ENCODE measurements around the gene KCNIP4.

DNA sequence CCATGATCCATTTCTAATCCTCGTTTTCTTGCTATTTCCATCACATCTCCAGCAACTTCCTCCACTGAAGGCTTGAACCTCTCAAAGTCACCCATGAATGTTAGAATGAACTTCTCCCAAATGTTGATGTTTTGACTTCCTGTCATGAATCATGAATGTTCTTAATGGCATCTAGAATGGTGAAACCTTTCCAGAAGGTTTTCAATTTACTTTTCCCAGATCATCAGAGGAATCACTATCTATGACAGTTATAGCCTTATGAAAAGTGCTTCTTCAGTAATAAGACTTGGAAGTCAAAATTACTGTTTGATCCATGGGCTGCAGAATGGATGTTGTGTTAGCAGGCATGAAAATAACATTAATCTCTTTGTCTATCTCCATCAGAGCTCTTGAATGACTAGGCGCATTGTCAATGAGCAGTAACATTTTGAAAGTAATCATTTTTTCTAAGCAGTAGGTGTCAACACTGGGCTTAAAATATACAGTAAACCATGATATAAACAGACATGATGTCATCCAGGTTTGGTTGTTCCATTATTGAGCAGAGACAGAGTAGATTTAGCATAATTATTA is 268.2 kb downstream of the KCNIP4 start:
- TF ChIP-seq, protein P1, sequence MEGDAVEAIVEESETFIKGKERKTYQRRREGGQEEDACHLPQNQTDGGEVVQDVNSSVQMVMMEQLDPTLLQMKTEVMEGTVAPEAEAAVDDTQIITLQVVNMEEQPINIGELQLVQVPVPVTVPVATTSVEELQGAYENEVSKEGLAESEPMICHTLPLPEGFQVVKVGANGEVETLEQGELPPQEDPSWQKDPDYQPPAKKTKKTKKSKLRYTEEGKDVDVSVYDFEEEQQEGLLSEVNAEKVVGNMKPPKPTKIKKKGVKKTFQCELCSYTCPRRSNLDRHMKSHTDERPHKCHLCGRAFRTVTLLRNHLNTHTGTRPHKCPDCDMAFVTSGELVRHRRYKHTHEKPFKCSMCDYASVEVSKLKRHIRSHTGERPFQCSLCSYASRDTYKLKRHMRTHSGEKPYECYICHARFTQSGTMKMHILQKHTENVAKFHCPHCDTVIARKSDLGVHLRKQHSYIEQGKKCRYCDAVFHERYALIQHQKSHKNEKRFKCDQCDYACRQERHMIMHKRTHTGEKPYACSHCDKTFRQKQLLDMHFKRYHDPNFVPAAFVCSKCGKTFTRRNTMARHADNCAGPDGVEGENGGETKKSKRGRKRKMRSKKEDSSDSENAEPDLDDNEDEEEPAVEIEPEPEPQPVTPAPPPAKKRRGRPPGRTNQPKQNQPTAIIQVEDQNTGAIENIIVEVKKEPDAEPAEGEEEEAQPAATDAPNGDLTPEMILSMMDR (IDR thresholded peaks at IDR 0.05), result no peak
- no peak for TF ChIP-seq POLR2AphosphoS5 (IDR thresholded peaks at IDR 0.05)
- no peak for TF ChIP-seq POLR2A (IDR thresholded peaks at IDR 0.05)
